Forelimb muscle (tissue), 1 donor: Measurements from ENCODE around the gene RHBDL1. TPM values are rescaled to one million over a fixed set of nuclear protein-coding genes. Genes with fewer than 3 reads are reported as not detected.
"Not testable (repeated sequence)": the region's sequence is repeated elsewhere in the genome, so short reads cannot be mapped to it uniquely, and the experiment has no call there.

Experiments used
- DNase-seq: peaks from one replicate; pipeline ENCODE4 v3.0.0-alpha.2; 2013; ENCODE audit warnings: low read depth
- polyA plus RNA-seq: library from polyadenylated mRNA; unstranded; fragments of 120-200 nt; gene quantifications from one replicate; pipeline ENCODE4 v1.2.1, GENCODE V29; 2013; ENCODE audit not compliant: insufficient read length

RHBDL1 gene
- polyA plus RNA-seq, 1 donor, result 1.8 TPM

GRCh38 chr16:684961-685696 lies 9.7 kb downstream of the RHBDL1 start:
- no peak for DNase-seq

DNA sequence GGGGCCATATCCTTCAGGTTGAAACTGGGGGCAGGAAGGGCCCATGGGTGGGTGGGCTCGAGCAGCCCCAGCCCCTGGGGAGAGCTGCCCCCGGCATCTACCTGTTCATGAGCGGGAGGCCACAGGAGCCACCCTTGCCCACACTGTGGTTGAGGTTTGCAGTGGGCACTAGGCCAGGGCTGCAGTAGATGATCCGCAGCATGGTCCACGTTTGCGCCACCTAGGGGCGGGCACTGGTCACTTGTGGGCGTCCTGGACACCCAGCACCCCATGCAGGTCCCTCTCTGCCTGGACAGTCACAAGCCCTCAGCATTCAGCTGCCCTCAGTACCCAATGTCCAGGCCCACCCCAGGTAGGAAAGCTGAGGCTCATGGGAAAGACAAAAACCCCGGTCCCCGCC lies 10.5 kb downstream of the RHBDL1 start:
- DNase-seq, result no peak

DNA sequence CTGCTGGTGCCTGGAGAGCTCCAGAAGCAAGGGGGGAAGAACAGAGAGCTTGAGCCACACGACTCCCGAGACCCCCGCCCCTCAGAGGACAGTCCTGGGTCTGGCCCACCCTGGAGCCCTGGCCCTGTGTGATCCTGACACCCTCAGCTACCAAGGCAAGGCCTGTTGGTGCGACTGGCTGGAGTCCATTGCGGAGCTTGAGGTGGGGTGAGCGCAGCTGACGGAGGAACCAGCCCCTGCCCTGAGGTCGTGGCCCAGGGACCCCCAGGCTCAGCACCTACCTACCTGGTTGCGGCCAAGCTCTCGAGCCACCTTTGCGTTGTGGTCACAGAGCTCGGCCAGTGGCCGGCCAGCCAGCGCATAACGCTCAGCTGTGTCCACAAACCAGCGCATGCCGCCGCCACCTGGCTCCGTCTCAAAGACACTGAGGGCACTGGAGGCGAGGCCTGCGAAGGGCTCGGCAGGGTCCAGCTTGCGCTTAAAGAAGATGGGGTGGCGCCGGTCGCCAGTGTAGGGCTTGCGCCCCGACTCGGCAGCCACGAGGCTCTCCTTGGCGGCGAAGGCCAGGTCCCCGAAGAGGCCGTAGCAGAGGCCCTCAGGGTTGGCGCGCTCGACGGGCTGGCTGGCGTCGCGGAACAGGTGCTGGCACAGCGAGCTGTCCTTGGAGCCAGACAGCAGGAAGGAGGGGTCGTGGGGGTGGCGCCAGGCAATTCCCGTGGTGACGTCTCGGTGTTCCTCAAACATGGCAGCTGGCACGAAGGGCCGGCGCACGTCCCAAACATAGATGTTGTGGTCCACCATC lies 11.2 kb downstream of the RHBDL1 start:
- no peak for DNase-seq

GRCh38 chr16:687499-687898 lies 12.0 kb downstream of the RHBDL1 start:
- DNase-seq, result no peak

- no peak for DNase-seq
Observed at GRCh38 chr16:689175-689897, 13.9 kb downstream of the RHBDL1 start.

DNA sequence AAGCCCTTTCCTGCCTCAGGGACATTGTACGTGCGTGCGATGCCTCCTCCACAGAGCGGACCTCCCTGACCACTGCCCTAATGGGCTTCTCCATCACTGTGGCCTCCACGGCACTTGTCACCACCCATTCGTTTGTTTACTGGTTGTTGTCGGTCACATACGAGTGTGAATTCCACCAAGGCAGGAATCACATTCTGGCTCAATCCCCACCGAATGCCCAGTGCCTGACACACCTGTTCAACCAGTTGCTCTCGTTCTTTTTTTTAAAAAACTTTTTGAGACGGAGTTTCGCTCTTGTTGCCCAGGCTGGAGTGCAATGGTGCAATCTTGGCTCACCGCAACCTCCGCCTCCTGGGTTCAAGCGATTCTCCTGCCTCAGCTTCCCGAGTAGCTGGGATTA lies 15.8 kb downstream of the RHBDL1 start:
- DNase-seq, result not testable (repeated sequence)

GRCh38 chr16:692356-693108 lies 17.1 kb downstream of the RHBDL1 start:
- no peak for DNase-seq

GRCh38 chr16:693364-693763 lies 17.9 kb downstream of the RHBDL1 start:
- DNase-seq, result no peak

DNA sequence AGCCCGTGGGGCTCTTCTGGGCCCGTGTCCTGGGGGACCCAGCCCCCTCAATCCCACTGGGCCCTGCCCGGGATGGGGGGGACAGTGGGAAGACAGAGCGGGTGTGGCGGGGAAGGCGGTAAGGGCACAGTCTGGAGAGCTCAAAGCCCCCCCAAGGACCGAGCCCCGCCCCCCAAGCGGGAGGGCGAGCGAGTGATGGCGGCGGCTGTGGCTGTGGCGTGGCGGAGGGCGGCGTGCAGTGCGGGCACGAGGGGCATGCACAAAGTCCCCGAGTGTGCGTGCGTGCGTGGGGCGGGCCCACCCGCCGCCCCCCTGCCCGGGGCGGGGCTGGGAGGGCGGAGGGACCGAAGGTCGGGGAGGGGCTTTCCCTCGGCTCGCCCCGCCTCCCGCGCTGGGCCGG lies 18.3 kb downstream of the RHBDL1 start:
- no peak for DNase-seq

DNA sequence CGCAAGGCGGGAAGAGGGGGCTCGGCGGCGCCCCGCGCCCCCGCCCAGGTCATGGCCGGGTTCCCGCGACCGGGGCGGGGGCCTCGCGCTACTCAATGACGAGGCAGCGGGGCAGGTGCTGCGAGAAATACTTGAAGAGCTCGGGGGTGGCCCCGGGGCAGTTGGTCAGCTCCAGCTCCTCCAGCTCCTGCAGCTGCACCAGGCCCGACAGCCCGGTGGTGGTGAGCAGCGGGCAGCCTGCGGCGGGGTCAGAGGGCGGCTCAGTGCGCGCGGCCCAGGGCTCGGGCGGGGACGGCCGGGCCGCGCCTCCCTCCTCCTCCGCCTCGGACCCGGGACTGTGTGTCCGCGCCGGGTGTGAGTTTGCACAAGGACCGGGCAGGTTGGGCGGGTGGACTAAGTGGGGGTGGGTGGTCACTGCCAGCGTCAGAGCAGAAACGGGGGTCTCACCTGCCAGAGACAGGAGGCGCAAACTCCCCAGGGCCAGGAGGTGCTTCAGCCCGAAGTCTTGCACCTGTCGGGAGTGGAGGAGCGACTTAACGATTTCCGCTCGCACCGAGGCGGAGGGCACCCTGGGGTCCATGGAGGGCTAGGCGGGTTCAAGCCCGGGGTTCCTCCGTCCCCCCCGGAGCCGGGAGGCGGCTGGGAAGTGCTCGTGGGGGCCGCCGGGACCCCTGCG lies 18.9 kb downstream of the RHBDL1 start:
- DNase-seq, result no peak

GRCh38 chr16:694863-695354 lies 19.4 kb downstream of the RHBDL1 start:
- no peak for DNase-seq

GRCh38 chr16:695355-696089 lies 20.1 kb downstream of the RHBDL1 start:
- DNase-seq, result no peak

GRCh38 chr16:698911-699671 lies 23.6 kb downstream of the RHBDL1 start:
- DNase-seq, result no peak

- no peak for DNase-seq
Observed at GRCh38 chr16:700684-701584, 25.5 kb downstream of the RHBDL1 start.

DNA sequence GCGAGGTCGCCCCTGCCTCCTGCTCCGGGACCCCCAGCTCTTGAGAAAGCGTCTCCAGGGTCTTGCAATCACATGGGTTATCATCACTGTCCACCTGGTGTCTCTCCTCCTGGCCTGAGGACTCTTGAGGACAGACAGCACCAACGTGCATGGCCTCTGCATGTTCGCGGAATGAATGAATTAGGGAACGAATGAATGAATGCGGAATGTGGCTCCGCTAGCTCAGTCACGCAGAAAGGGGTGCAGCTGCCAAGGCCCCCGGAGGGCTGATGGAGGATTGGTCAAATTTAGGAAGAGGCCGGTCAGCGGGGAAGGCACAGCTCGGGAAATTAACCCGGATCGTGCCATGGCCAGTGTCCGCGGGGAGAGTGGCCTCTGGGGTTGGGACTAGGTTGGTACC lies 26.9 kb downstream of the RHBDL1 start:
- no peak for DNase-seq

- DNase-seq, result no peak
Observed at GRCh38 chr16:703406-703805, 27.9 kb downstream of the RHBDL1 start.

- DNase-seq, result no peak
Observed at GRCh38 chr16:704047-704446, 28.6 kb downstream of the RHBDL1 start.

DNA sequence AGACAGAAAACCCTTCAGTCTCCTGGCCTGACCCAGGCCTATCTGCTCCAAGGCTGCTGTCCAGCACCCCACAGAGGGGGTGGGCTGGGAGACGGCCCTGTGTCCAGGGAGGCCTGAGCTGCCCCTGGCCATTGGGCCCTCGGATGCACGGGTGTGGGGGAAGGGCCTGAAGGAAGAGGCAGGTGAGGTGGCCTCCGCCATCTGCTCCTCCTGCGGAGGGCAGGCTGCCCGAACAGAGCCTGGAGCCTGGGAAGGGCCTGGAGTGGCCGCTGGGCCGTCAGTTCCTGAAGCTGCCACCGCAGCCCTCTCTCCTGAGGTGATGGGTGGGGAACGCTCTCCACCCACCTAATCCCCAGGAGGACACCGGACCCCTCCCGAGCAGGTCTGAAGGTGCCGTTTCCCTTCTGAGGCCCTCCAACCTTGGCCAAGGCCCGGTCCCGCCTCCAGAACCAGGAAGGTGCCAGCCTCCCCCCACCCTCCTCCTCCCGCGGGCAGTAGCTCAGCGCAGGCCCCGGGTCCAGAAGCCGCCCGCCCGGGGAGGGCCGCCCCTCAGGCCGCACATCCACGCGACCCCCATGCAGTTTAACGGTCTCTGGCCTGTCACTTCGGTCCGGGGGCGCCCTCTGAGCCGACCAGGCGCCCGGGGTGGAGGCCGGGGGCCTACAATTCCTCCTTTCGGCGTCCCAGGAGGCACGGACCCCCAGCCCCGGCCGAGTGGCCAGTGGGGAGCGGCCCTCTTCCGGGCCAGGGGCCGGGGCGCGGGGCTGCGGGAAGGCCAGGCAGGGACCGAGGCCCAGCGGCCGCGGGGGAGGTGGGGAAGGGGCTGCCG lies 29.3 kb downstream of the RHBDL1 start:
- DNase-seq, result no peak
